Stimulated activated CD4-positive, alpha-beta T cell treated with anti-CD3 and anti-CD28 coated beads, TNF-alpha, amount 100 ng/mL, for 4 hours (primary cell): ENCODE results near the gene PRKG1.
"Not testable (repeated sequence)": the region's sequence is repeated elsewhere in the genome, so short reads cannot be mapped to it uniquely, and the experiment has no call there.

ENCODE experiments used
- DNase-seq, 3 experiments: peaks; one replicate each; pipeline ENCODE4 v3.0.0-alpha.2; 2020; ENCODE audit warnings: low read depth in 3 of 3

PRKG1 gene

GRCh38 chr10:51502124-51502523, 427.8 kb downstream of the PRKG1 start:
- DNase-seq: no peak

- no peak for DNase-seq
These were observed 429.1 kb downstream of the PRKG1 start for GRCh38 chr10:51503378-51503777.

GRCh38 chr10:51507476-51507875, 433.2 kb downstream of the PRKG1 start:
- no peak for DNase-seq

GRCh38 chr10:51508156-51508555, 433.9 kb downstream of the PRKG1 start:
- no peak for DNase-seq

GRCh38 chr10:51510231-51510630, 435.9 kb downstream of the PRKG1 start:
- DNase-seq: no peak

- no peak for DNase-seq
These were observed 447.3 kb downstream of the PRKG1 start for GRCh38 chr10:51521605-51522004.

DNA sequence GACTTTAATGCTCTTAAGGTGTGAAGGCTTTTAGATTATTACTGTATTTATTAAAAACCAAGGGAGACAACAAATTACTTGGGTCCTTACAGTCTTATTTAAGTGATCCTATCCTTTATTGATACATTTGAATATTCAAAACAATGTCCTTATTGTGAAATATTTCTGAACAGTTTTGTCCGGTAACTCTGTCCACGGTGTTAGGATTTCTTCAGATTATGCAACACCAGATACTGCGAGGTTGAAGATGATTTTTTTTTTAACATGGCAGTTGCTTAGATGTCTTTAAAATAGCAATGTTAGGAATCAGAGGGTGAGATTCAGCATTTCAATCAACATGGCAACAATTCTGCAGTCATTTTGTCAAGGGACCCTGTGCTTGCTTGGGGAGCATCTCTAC, 448.6 kb downstream of the PRKG1 start:
- DNase-seq: no peak

- no peak for DNase-seq
These were observed 449.2 kb downstream of the PRKG1 start for GRCh38 chr10:51523440-51523839.

- DNase-seq: no peak
These were observed 449.8 kb downstream of the PRKG1 start for GRCh38 chr10:51524041-51524440.

GRCh38 chr10:51527522-51528219, 453.4 kb downstream of the PRKG1 start:
- no peak for DNase-seq

GRCh38 chr10:51528527-51528926, 454.2 kb downstream of the PRKG1 start:
- no peak for DNase-seq

- DNase-seq: no peak
These were observed 456.3 kb downstream of the PRKG1 start for GRCh38 chr10:51530541-51530940.

- DNase-seq: no peak
These were observed 457.8 kb downstream of the PRKG1 start for GRCh38 chr10:51532044-51532443.

GRCh38 chr10:51542853-51543252, 468.6 kb downstream of the PRKG1 start:
- DNase-seq: no peak

GRCh38 chr10:51544933-51545332, 470.6 kb downstream of the PRKG1 start:
- no peak for DNase-seq

DNA sequence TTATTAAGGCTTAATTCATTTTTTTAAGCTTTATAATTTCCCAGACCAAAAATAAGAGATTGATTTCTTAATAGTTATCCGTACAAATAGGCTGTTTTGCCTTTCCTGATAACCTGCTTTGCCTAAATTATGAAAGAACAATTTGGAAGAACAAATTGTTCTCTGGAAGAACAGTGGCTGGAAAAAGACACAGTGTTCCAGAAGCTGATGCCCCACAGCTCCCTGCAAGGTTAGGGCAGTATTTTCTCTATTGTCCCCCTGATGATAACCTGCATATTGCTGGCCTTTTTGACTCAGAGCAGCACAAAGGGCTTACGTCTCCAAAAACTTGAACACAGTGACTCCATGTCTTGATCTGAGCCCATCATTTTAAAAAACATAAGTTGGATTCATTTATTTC, 473.7 kb downstream of the PRKG1 start:
- no peak for DNase-seq

DNA sequence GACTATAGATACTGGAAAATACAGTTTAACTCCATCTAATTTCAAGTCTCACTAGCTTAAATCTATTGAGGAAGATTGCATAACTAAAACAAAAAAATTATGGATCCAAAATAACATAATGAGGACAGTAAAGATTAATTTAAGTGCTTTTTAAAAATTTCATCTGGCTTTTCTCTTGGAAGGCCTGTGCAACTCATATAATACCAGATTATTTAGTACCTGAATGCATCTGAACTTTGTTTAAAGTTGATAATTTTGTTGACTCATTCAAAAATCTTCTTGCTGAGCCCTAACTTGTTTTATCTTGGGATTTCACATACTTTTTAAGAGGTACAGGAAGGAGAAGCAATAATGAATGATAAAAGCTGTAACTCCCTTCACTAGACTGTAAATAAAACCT, 478.6 kb downstream of the PRKG1 start:
- DNase-seq: no peak

GRCh38 chr10:51564896-51565510, 490.7 kb downstream of the PRKG1 start:
- DNase-seq: no peak

- no peak for DNase-seq
These were observed 493.0 kb downstream of the PRKG1 start for GRCh38 chr10:51567271-51567670.

- no peak for DNase-seq
These were observed 495.2 kb downstream of the PRKG1 start for GRCh38 chr10:51569467-51569866.

DNA sequence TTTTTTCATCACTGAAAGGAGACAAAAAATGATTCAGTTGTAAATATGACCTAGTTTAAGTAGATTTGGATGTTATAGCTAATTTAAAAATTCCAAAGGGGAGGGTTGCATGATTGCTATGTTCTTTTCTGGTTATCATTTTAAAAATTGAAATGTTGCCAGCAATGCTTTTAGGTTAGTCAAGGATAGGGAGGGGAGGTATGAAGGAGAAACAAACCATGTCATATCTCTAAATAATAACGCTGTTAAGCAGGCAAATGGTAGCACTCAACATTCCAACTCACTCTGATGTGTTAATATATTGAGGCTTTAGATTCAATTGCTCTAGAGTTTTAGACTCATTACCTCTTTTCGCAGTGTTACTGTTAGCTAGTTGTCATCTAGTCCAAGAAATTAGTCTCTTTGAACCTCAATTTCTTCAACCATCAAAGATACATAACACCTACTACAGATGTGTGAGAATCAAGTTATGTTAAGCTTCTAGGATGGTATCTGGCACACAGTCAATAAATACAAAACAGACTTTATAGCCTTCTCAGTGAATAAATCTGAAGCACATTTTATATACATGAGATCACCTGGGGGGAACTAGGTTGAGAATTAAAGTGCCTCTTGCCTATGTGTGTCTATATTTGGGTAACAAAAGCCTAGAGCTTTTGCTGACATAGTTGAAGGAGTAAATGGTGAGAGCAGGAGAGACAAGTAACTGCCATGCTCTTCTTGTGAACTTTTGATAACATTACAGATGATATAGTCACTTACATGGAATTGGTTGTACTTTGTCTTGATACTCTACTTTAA, 500.2 kb downstream of the PRKG1 start:
- DNase-seq: no peak

- DNase-seq: not testable (repeated sequence)
These were observed 506.9 kb downstream of the PRKG1 start for GRCh38 chr10:51581196-51581595.

DNA sequence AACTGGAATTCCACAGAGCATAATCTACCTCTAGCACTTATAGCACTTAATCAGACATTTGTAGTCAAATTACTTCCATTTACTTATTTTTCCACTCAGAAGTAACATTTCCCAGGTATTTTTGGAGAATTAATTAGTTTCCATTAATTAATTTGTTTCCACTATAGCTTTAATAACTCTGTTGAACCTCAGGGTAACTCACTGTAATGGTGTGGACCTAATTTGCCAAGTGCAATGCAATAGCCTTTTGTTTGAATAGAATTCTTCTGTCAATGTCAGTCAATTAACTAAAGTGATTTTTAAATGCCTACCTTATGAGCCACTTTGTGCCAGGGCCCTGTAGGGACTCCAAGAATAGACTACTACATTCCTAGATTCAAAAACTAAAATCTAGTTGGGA, 509.7 kb downstream of the PRKG1 start:
- no peak for DNase-seq
